Endothelial cell (in vitro differentiated cells): Measurements from ENCODE around the gene WNK2. TPM values are rescaled to one million over a fixed set of nuclear protein-coding genes. Genes with fewer than 3 reads are reported as not detected.

Experiments used
- DNase-seq: peaks from one replicate; pipeline ENCODE4 v3.0.0; 2021; ENCODE audit warnings: low spot score
- H3K27ac Mint-ChIP-seq: one replicate; pipeline ENCODE4 v1.8.0; 2021; ENCODE audit warnings: mixed read lengths, inconsistent platforms; ENCODE audit not compliant: unreplicated experiment
- H3K27me3 Mint-ChIP-seq: one replicate; pipeline ENCODE4 v1.8.0; 2021; ENCODE audit warnings: mild to moderate bottlenecking, moderate library complexity, mixed read lengths, inconsistent platforms; ENCODE audit not compliant: unreplicated experiment
- H3K36me3 Mint-ChIP-seq: one replicate; pipeline ENCODE4 v1.8.0; 2021; ENCODE audit warnings: mild to moderate bottlenecking, low read depth, mixed read lengths, inconsistent platforms; ENCODE audit not compliant: unreplicated experiment
- H3K4me1 Mint-ChIP-seq: one replicate; pipeline ENCODE4 v1.8.0; 2021; ENCODE audit warnings: mild to moderate bottlenecking, mixed read lengths, inconsistent platforms; ENCODE audit not compliant: unreplicated experiment
- H3K4me3 Mint-ChIP-seq: one replicate; pipeline ENCODE4 v1.8.0; 2021; ENCODE audit warnings: mild to moderate bottlenecking, mixed read lengths, inconsistent platforms; ENCODE audit not compliant: unreplicated experiment
- H3K9me3 Mint-ChIP-seq: one replicate; pipeline ENCODE4 v1.8.0; 2021; ENCODE audit warnings: mixed read lengths, inconsistent platforms; ENCODE audit not compliant: unreplicated experiment
- CTCF ChIP-seq: fragments of 200-600 bp; sonication (generic); IDR thresholded peaks from one replicate; pipeline ENCODE4 v1.5.0; 2021; ENCODE audit warnings: antibody characterized with exemption; ENCODE audit not compliant: unreplicated experiment
- total RNA-seq: library from RNA; stranded (reverse); fragmentation: NEBNext Ultra II Directional; extraction: Animal tissue kit (Norgen Biotek cat#: 25700); gene quantifications from one replicate; pipeline ENCODE4 v1.2.1, GENCODE V29; 2021; ENCODE audit not compliant: unreplicated experiment

Gene WNK2
- total RNA-seq, 1 donor from 2014 or later, result 0.82 TPM

- no peak overlapping the region for H3K4me3 Mint-ChIP-seq
- H3K9me3 Mint-ChIP-seq, result no peaks in the 10 kb centered on the region
- H3K27me3 Mint-ChIP-seq, result peaks cover 4% of the 10 kb centered on the region
- no peaks in the 10 kb centered on the region for H3K4me1 Mint-ChIP-seq
- no peak for DNase-seq
- no peak for TF ChIP-seq CTCF
- no peaks in the 10 kb centered on the region for H3K36me3 Mint-ChIP-seq
- H3K27ac Mint-ChIP-seq, result no peak overlapping the region
Observed at GRCh38 chr9:93230601-93231000, 46.7 kb downstream of the WNK2 start.

- TF ChIP-seq CTCF, result no peak
- H3K9me3 Mint-ChIP-seq, result no peaks in the 10 kb centered on the region
- no peaks in the 10 kb centered on the region for H3K4me1 Mint-ChIP-seq
- H3K36me3 Mint-ChIP-seq, result no peaks in the 10 kb centered on the region
- DNase-seq, result no peak
- H3K27ac Mint-ChIP-seq, result no peak overlapping the region
- H3K4me3 Mint-ChIP-seq, result no peak overlapping the region
- peaks cover 4% of the 10 kb centered on the region for H3K27me3 Mint-ChIP-seq
Observed at GRCh38 chr9:93231121-93231694, 47.3 kb downstream of the WNK2 start.

- no peaks in the 10 kb centered on the region for H3K4me1 Mint-ChIP-seq
- no peak for DNase-seq
- no peak overlapping the region for H3K4me3 Mint-ChIP-seq
- no peak overlapping the region for H3K27ac Mint-ChIP-seq
- H3K27me3 Mint-ChIP-seq, result peaks cover 4% of the 10 kb centered on the region
- no peaks in the 10 kb centered on the region for H3K9me3 Mint-ChIP-seq
- H3K36me3 Mint-ChIP-seq, result no peaks in the 10 kb centered on the region
- no peak for TF ChIP-seq CTCF
Observed at GRCh38 chr9:93231716-93232115, 47.8 kb downstream of the WNK2 start.

GRCh38 chr9:93232388-93232960 lies 48.5 kb downstream of the WNK2 start:
- Mint-ChIP-seq H3K27ac (no peak overlapping the region), H3K27me3 (peaks cover 4% of the 10 kb centered on the region), H3K4me3 (no peak overlapping the region), H3K36me3 (no peaks in the 10 kb centered on the region), H3K4me1 (no peaks in the 10 kb centered on the region), H3K9me3 (no peaks in the 10 kb centered on the region)
- no peak for DNase-seq
- no peak for TF ChIP-seq CTCF

GRCh38 chr9:93233033-93233432 lies 49.1 kb downstream of the WNK2 start:
- no peak for DNase-seq
- Mint-ChIP-seq H3K27me3 (peaks cover 5% of the 10 kb centered on the region), H3K9me3 (no peaks in the 10 kb centered on the region), H3K4me3 (no peak overlapping the region), H3K36me3 (no peaks in the 10 kb centered on the region), H3K27ac (no peak overlapping the region), H3K4me1 (no peaks in the 10 kb centered on the region)
- TF ChIP-seq CTCF, result no peak
